HuH-7.5 (cell line): Measurements from ENCODE around the gene RMND1.

Source experiments
- DNase-seq: peaks from one replicate; pipeline ENCODE4 v3.0.0; 2011; ENCODE audit warnings: low spot score

RMND1 gene

DNA sequence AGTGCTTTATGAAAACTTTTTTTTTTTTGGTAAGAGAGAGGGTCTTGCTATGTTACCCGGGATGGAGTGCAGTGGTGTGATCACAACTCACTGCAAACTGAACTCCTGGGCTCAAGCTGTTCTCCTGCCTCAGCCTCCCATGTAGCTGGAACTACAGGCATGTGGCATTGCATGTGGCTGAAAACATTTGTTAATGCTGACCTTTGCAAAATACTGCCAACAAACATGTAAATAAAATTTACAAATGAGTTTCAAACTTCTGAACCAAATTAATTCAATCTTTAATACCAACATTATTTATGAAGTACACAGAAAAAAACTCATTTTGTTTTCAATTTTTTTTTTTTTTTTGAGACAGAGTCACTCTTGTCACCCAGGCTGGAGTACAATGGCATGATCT lies 34.4 kb downstream of the RMND1 start:
- DNase-seq, result no peak

DNA sequence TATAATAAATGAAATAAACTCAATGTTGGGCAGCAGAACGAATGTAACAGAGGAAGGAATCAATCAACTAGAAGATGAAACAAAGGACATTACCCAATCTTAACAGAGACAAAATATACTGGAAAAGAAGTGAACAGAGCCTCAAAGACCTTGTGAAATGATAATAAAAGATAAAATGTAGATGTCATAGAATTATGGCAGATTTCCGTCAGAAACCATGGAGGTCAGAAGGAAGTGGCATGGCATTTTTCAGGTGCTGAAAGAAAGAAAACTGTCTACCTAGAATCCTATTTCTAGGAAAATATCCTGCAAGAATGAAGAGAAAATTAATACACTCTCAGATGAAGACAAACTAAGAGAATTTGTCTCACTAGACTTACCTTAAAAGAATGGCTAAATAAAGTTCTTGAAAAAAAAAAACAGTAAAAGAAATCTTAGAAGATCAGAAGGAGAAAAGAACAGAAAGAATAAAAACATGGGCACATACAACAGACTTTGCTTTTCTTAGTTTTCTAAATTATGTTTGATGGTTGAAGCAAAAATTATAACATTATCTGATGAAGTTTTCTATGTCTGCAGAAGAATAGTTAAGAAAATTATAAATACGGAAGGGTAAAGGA lies 37.2 kb downstream of the RMND1 start:
- DNase-seq, result no peak

DNA sequence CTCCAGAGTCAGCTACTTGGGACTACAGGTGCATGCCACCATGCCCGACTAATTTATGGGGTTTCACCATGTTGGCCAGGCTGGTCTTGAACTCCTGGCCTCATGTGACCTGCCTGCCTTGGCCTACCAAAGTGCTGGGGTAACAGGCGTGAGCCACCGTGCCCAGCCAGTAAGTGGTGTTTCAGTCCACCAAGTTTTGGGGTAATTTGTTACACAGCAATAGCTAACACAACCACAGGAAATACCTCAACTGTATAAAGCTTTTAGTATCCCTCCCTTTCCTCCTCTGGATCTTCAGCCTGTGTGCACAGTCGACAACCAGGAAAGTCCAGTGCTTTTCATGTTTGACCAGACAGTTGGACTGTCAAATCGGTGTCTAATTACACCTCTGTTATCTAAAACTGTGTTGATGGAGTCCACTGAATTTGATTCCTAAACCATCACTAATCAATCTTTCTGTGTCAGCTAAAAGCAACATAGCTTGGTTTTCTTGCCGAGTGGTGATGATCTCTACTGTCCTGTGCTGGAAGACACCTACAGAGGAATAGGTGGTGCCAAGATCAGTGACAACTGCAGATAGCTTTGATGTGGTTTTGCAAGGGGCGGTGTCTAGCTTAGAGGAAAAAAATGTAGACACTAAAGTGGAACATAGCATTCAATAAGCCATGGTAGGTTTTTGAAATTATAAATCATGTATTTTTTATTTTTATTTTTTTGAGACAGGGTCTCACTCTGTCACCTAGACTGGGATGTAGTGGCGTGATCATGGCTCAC lies 38.4 kb downstream of the RMND1 start:
- no peak for DNase-seq

DNA sequence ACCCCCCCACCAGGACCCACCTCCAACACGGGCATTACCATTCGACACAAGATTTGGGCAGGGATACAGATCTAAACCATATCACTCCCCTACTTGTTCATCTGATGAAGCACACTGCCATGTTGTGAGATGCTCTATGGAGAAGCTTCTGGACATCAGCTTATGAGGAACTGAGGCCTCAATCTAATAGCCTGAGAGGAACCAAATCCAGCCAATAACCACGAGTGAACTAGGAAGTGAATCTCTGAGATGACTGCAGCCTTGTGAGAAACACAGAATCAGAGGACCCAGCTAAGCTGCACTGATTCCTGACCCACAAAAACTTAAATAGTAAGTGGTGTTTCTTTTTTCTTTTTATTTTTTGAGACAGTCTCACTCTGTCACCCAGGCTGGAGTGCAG lies 39.0 kb downstream of the RMND1 start:
- DNase-seq, result no peak

DNA sequence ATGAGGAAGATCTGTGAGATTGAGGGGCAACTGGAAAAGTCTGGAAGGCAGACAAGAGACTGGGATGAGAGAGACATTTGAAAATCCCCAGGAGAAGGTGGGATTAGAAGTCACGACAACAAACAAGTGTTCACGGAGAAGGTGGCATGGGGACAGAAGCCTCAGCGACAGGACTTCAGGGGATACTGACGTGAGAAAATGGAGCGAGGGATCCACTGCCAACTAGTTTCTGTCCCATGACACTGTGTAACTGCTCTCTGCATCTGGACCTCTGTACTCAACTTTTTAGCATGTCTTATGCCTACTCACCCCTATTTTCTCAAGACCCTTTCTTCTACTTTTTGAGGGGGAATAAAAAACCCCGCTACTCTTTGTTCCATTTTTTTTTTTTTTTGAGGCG lies 42.2 kb downstream of the RMND1 start:
- DNase-seq, result no peak

DNA sequence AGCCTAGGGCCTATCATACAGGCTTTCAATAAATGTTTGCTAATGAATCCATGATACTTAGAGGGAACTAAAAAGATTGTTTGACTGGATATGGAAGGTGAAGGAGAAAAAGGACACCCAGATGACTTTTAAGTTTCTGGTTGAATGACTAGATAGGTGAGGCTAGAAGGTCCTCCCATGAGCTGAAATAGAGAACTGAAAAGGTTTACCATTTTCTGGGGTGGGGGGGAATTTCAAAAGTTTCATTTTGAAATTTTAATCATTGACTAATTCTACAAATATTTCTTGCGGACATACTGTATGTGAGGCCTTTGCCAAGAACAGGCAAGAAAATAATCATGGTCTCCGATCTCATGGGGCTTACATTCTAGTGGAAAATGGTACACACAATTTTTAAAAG lies 42.7 kb downstream of the RMND1 start:
- DNase-seq, result no peak

DNA sequence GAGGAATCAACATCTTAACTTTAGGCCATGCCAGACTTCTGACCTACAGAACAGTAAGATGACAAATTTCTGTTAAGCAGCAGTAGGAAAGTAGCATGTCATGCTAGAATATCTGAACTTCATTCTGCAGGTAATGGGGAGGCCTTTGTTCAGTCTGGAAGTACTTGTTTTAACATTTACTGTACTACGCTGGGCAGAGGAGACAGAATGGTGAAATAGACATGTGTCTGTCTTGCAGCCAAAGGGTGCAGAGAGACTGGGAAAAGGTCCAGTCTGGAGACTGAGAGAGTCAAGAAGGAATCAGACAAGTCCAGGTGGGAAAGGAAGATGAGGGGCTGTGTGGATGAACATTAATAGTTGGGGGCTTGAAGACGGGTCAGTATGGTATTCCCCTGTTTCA lies 43.1 kb downstream of the RMND1 start:
- no peak for DNase-seq

DNA sequence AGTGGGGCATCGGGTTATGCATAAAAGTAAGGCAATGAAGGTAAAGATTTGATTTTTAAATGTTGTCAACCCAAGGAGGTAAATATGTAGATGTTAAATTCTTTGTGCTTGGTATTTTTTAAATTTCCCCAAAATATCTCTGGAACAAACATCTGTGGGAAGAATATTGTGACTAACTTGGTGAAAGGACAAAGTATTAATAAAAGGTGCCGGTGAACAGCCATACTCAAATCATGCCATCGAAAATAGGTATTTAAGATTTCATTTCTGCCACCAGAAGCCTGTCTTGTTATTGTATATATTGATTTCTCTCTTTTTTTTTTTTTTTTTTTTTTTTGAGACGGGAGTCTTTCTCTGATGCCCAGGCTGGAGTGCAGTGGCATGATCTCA lies 48.0 kb downstream of the RMND1 start:
- DNase-seq, result no peak

DNA sequence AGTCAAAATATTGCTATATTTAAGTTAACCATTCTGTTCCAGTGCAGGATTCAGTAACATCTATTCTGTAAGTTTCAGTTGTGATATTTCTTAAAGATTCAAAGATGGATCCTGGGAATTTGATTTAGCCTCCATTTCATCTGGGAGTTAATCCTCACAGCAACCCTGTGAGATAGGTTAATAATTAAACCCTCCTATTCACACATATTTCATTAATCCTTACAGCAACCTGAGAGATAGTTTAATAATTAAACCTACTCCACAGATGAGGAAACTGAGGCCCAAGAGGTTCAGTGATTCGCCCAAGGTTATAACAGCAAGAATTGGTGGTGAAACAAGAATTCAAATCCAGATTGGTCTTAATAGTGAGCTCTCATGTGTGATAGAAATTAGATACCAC lies 49.7 kb downstream of the RMND1 start:
- no peak for DNase-seq

DNA sequence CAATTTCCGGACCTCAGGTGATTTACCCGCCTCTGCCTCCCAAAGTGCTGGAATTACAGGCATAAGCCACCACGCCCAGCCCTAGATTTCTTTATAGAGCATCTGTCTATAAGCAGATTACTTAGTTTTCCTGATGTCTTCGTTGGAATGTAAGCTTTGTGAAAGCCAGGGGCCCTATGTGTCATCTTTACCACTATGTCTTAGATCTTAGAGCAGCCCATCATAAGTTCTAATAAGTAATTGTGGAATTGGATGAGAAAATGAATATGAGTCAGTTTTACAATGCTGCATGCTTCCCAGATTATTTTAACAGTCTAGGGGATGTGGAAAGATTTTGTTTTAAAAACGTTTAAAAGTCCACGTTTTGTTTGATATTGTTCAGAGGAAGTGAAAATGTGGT lies 51.5 kb downstream of the RMND1 start:
- no peak for DNase-seq

DNA sequence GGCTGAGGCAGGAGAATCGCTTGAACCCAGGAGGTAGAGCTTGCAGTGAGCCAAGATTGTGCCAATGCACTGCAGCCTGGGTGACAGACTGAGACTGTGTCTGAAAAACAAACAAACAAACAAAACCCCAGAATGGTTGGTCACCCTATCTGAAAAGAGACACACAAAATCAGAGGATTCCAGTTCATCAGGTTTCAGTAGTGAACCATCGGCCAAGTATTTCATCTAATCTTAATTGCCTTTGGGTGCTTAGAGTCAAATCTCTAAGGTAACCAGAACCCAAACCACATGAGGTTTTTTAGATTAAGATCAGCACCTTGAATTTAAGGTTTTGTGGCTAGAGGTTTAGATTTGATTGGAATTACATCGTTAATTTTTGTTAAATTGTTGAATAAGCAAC lies 52.2 kb downstream of the RMND1 start:
- DNase-seq, result no peak

DNA sequence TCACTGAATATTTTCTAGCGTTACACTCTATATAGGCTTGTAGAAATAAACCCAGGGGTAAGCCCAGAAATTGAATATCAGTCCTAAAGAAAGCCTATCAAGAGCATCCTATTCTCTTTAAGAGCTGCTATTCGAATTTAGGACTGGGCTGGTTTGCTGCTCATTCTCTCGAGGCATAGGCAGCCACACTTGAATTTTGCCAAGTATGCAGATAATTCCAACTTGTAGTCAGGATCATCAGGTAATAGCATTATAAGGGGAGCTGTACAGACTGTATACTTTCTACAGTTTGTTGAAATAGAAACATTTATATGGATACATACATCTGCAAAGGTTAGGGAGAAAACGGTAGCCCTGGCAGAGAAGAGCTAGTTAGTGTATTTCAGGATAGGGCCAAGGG lies 58.5 kb downstream of the RMND1 start:
- no peak for DNase-seq

DNA sequence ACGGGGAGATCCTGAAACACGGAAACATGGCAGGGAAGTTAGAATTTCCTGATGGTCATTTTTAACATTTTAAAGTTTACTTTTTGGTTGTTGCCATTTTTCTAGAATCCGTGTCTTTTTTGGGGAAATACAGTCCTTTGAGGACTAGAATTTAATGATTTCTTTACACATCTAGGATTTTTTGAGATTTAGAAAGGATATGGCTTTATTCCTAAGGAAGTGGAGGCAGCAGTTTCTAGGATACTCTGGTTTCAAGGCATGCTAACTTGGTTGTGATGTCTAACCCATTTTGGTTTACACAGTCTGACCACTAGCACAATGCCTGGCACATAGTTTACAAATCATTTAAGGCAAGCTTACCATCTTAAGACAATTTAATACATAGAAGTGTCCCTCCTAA lies 59.5 kb downstream of the RMND1 start:
- no peak for DNase-seq

DNA sequence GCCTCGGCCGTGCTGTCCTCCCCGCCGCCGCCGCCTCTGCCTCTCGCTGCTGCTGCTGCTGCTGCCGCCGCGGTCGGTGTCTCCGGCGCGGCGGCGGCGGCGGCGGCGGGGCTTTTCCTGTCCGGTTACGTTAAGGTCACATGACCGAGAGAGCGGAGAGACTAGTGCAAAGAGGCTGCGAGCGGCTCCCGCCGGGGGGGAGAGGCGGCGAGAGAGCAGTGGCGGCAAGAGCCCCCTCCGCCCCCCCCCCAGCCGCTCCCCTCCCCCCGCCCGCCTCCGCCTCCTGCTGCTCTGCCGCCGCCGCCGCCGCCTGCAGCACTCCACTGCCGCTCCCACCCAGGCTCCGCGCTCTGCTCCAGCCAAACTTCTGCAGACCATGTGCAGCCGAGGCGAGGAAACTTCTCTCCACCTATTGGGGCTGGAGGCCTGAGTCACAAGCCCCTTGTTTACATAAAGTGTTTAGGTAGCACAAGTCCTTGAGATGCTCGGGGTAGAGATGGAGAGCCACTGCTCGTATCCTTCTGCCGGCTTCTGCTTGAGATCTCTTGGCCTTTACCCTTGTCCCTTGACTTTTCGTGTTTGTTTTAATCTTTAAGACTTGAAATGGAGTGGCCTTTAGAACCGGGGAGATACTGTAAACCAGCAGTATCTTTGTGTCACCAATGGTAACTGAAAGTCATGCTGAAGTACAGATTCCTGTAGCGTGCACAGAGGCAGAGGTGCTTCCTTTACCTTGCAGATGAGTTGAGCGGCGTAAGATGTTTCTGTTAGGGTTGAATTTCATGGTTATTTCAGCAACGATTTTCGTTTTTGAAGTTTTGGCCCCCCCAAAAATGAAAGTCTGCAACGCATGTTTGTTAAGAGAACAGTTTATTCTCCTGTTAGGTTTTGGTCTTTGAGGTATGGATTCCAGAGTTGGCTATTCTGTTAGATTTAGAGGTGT lies 60.2 kb downstream of the RMND1 start, which contains the start of gene ZBTB2:
Gene ZBTB2 (minus strand): TSS at position 89 of the 943 bp plus-strand sequence. CDS start 17,922 bp downstream, outside the sequence.
- DNase-seq, result peak; percentile 52

DNA sequence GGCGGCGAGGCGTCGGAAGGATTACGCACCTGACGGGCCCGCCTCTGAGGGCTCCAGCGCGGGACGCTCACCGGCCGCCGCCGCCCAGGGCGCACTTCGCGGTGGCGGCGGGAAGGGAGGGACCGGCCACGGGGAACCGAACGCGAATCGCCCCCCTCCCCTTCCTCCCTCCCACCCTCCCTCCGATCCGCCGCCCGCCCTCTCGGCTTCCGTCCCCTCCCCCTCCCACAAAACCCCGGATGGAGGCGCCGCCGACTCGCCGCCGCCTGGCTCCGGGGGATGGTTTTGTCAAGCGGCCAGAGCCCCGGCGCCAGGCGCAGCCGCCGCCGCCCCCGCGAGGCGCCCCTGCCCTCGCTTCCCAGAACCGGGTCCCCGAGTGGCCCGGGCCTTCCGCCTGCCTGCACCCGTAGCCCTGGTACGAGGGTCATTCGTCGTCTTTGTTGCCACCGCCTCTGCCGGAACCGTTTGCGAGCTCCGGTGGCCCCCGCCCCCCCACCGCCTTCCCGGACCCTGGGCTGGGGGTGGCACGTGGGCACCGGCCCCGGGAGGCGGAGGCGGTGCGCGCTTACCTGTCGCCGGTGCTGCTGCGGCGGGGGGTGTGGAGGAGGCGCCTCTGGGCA lies 61.0 kb downstream of the RMND1 start:
- DNase-seq, result peak; percentile 62

DNA sequence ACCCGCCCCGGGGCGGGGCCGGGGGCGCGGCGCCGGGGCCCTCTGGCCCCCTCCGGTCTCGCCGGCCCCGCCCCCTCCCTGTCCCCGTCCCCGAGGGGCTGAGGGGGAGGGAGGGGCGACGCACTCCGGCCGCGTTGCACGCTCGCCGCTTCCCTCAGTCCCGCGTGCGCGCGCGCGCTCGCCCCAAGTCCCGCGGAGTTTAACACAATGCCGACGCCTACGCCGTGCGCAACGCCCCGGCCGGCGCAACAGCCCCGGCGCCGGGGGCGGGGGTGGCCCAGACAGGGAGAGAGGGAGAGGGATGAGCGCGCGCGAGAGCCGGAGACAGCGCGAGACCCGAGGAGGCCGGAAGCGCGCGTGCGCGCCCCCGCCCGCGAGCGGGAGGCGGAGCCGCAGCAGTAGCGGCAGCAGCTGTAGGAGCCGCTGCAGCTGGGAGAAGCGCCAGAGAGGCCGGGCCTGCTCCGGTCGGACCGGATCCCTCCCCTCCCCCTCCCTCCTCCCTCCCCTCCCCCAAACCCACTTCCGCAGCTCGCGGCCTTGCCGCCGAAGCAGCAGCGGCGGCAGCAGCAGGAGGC lies 61.6 kb downstream of the RMND1 start:
- peak; percentile 91 for DNase-seq

DNA sequence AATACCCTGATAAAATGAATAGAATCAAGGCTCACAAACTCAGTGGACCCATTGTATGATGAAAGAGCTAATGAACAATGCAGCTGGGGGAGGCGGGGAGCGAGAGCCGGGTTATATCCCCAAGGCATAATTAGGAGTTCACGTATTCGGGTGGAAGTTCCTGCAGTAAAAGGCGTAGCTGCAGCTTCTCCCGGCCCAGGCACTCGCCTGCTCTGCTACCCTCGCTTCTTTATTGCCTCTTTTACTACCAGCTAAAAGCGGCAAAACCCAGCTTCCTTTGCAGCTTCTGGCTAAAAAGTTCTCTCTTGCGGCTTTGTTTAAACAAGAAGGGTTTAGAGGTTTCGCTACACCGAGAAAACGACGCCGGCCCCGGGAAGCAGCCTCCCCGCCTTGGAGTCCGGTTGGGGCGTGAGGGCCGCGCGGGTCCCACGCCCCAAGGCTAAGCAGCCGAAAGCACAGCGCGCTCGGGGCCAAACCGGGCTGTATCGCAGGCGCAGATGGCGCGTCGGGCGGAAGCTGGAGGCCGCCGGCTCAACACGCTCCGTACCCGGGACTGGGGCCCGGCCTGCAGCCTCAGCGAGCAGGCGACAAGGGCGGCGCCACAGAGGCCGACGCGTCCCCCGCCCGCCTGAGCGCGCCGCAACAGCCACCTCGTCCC lies 62.2 kb downstream of the RMND1 start:
- peak; percentile 44 for DNase-seq

DNA sequence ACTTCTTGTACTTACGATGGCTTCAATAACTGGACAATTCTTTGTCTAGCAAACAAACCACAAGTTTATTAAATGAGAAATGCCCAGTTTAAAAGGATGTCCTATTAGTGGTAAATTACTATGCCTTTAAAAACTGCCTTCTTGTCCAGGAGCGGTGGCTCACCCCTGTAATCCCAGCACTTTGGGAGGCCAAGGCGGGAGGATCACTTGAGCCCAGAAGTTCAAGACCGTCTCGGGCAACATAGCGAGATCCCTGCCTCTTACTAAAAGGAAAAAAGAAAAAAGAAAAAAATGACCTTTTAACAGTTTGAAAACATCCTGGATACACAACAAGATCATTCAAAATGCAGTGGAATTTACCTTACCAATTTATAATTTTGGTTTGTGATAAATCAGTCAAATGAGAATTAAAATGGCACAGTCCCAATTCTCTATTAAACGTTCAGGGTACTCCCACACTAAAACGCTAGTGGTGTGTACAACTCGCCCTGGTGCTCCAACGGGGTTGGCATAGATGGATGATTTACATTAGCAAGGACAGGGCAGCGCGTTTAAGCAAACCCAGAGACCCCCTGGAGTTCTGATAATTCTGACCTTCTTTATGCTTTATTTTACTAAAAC lies 62.8 kb downstream of the RMND1 start:
- no peak for DNase-seq

DNA sequence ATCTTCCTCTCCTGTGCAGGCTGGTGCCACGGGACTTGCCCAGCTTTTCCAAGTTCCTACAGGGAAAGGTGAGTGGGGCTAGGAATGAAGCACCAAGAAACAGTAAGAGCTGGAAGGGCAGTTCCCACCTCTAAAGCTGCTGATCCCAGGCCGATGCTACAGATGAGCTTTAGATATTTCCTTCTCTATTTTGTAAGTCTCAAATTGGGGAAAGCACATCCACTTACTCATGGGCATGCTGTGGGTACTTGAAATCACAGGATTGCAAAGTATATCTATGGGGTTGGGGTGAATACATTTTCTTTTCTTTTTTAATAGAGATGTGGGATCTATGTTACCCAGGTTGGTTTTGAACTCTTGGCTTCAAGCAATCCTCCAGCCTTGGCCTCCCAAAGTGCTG lies 63.7 kb downstream of the RMND1 start:
- no peak for DNase-seq

DNA sequence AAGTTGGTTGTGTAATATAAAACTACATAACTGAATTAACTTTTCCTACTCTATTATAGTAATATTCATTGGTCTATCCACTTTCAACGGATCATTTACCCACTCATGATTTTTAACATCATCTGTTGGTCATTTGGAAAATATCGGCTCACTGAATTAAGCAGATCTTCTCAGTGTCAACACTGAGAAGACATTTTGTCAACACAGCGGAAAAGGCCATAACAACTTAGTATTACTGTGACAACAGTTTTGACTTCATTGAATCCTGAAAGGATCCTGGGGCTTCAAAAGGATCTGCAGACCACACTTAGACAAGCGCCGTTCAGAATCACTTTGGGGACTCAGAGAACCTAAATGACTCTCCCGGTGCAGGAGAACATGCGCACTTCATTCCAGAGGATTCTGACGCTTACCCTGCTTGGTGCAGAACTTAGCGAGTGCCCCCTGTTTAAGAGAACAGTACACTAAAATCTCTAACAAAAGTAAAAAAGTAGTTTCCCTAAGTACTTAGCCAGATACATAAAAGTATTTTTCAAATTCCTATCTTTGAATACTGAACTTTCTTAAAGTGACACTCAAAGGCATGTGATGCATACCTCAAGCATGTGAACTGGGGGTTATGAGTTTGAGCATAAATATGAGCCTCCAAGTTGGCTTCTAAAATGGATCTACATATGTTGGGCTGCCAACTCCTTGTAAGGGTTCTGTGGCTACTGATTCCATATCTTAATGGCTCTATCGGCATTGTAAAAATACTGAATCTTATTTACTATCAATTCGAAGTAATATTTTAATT lies 64.6 kb downstream of the RMND1 start:
- no peak for DNase-seq
